ENCODE measurements around the gene MICALL2. TPM values are rescaled to one million over a fixed set of nuclear protein-coding genes. Genes with fewer than 3 reads are reported as not detected.
A peak's percentile ranks its signal among the peaks of the same experiment; 100 is the strongest.

MICALL2 gene
- total and polyA plus RNA-seq, 4 donors: 41.7 to 346 (median 64.0) TPM

- Histone ChIP-seq H3K36me3 (ENCODE audit: control insufficient read depth in 1 of 2, insufficient read depth in 2 of 2, low read length in 1 of 2) (peaks cover 0 to 8% of the 10 kb centered on the region in 2 donors), H3K9me3 (ENCODE audit: control insufficient read depth, low read length) (no peaks in the 10 kb centered on the region), H3K27me3 (ENCODE audit: control insufficient read depth in 1 of 2, insufficient read depth in 2 of 2, low read length in 1 of 2) (no peaks in the 10 kb centered on the region), H3K4me1 (ENCODE audit: control insufficient read depth in 1 of 2, insufficient read depth in 2 of 2, low read length in 2 of 2) (no peaks in the 10 kb centered on the region), H3K4me3 (ENCODE audit: low read length in 2 of 2) (no peak overlapping the region), H3K27ac (ENCODE audit: low read depth in 1 of 2, low read length in 2 of 2) (no peak overlapping the region)
- intact Hi-C loops (cut with DNase I): no loop called here
- 87 to 91% methylated on average over 13 to 15 of the region's 15 CpGs for WGBS, 2 donors
- DNase-seq (no peak), ATAC-seq (ENCODE audit: low FRiP score) (no peak)
Measured at GRCh38 chr7:1476859-1477258, 17.6 kb upstream of the MICALL2 start.

GRCh38 chr7:1475991-1476390, 16.7 kb upstream of the MICALL2 start:
- Histone ChIP-seq H3K27ac (ENCODE audit: low read depth in 1 of 2, low read length in 2 of 2) (no peak overlapping the region), H3K4me1 (ENCODE audit: control insufficient read depth in 1 of 2, insufficient read depth in 2 of 2, low read length in 2 of 2) (no peaks in the 10 kb centered on the region), H3K4me3 (ENCODE audit: low read length in 2 of 2) (no peak overlapping the region), H3K27me3 (ENCODE audit: control insufficient read depth in 1 of 2, insufficient read depth in 2 of 2, low read length in 1 of 2) (no peaks in the 10 kb centered on the region), H3K9me3 (ENCODE audit: control insufficient read depth, low read length) (no peaks in the 10 kb centered on the region), H3K36me3 (ENCODE audit: control insufficient read depth in 1 of 2, insufficient read depth in 2 of 2, low read length in 1 of 2) (peaks cover 0 to 8% of the 10 kb centered on the region in 2 donors)
- WGBS, 2 donors: 93 to 95% methylated on average over 22 of the region's 22 CpGs
- ATAC-seq (ENCODE audit: low FRiP score): no peak
- no peak for DNase-seq
- intact Hi-C loops (cut with DNase I): loop anchor here in 1 of 2 donors (2.0 kb wide), 1 partner anchor 43 kb away; no protein-coding TSS in a partner anchor

GRCh38 chr7:1475393-1475792, 16.1 kb upstream of the MICALL2 start:
- DNase-seq (no peak), ATAC-seq (ENCODE audit: low FRiP score) (no peak)
- no peak overlapping the region for H3K4me3 ChIP-seq (ENCODE audit: low read length in 2 of 2)
- no peaks in the 10 kb centered on the region for H3K9me3 ChIP-seq (ENCODE audit: control insufficient read depth, low read length)
- intact Hi-C loops (cut with DNase I): loop anchor here in 1 of 2 donors (2.0 kb wide), 1 partner anchor 43 kb away; no protein-coding TSS in a partner anchor
- H3K4me1 ChIP-seq (ENCODE audit: control insufficient read depth in 1 of 2, insufficient read depth in 2 of 2, low read length in 2 of 2): no peaks in the 10 kb centered on the region
- no peaks in the 10 kb centered on the region for H3K27me3 ChIP-seq (ENCODE audit: control insufficient read depth in 1 of 2, insufficient read depth in 2 of 2, low read length in 1 of 2)
- peaks cover 0 to 8% of the 10 kb centered on the region in 2 donors for H3K36me3 ChIP-seq (ENCODE audit: control insufficient read depth in 1 of 2, insufficient read depth in 2 of 2, low read length in 1 of 2)
- WGBS, 2 donors: 90 to 93% methylated on average over 17 of the region's 17 CpGs
- no peak overlapping the region for H3K27ac ChIP-seq (ENCODE audit: low read depth in 1 of 2, low read length in 2 of 2)

GRCh38 chr7:1474736-1475135, 15.5 kb upstream of the MICALL2 start:
- 86 to 87% methylated on average over 24 of the region's 24 CpGs for WGBS, 2 donors
- Histone ChIP-seq H3K4me3 (ENCODE audit: low read length in 2 of 2) (no peak overlapping the region), H3K4me1 (ENCODE audit: control insufficient read depth in 1 of 2, insufficient read depth in 2 of 2, low read length in 2 of 2) (no peaks in the 10 kb centered on the region), H3K36me3 (ENCODE audit: control insufficient read depth in 1 of 2, insufficient read depth in 2 of 2, low read length in 1 of 2) (peaks cover 0 to 5% of the 10 kb centered on the region in 2 donors), H3K27ac (ENCODE audit: low read depth in 1 of 2, low read length in 2 of 2) (no peak overlapping the region), H3K9me3 (ENCODE audit: control insufficient read depth, low read length) (no peaks in the 10 kb centered on the region), H3K27me3 (ENCODE audit: control insufficient read depth in 1 of 2, insufficient read depth in 2 of 2, low read length in 1 of 2) (no peaks in the 10 kb centered on the region)
- ATAC-seq (ENCODE audit: low FRiP score) (no peak), DNase-seq (no peak)
- intact Hi-C loops (cut with DNase I): loop anchor here (2.0 to 5.0 kb wide), 4 partner anchors 42 to 282 kb away; no protein-coding TSS in a partner anchor

- intact Hi-C loops (cut with DNase I): loop anchor here (2.0 to 5.0 kb wide), 4 partner anchors 41 to 282 kb away; no protein-coding TSS in a partner anchor
- no peaks in the 10 kb centered on the region for H3K4me1 ChIP-seq (ENCODE audit: control insufficient read depth in 1 of 2, insufficient read depth in 2 of 2, low read length in 2 of 2)
- no peak overlapping the region for H3K4me3 ChIP-seq (ENCODE audit: low read length in 2 of 2)
- WGBS, 2 donors: 33 to 38% methylated on average over 34 to 37 of the region's 37 CpGs
- H3K36me3 ChIP-seq (ENCODE audit: control insufficient read depth in 1 of 2, insufficient read depth in 2 of 2, low read length in 1 of 2): peaks cover 0 to 2% of the 10 kb centered on the region in 2 donors
- H3K9me3 ChIP-seq (ENCODE audit: control insufficient read depth, low read length): no peaks in the 10 kb centered on the region
- no peak overlapping the region for H3K27ac ChIP-seq (ENCODE audit: low read depth in 1 of 2, low read length in 2 of 2)
- DNase-seq (peak; percentile 92 to 97), ATAC-seq (ENCODE audit: low FRiP score) (peak; percentile 81)
- H3K27me3 ChIP-seq (ENCODE audit: control insufficient read depth in 1 of 2, insufficient read depth in 2 of 2, low read length in 1 of 2): no peaks in the 10 kb centered on the region
Measured at GRCh38 chr7:1473864-1474512, 14.7 kb upstream of the MICALL2 start.

- WGBS, 2 donors: 95% methylated on average over 21 of the region's 21 CpGs
- intact Hi-C loops (cut with DNase I): loop anchor here (5.0 kb wide), 3 partner anchors 39 to 279 kb away; no protein-coding TSS in a partner anchor
- peaks cover 0 to 2% of the 10 kb centered on the region in 2 donors for H3K36me3 ChIP-seq (ENCODE audit: control insufficient read depth in 1 of 2, insufficient read depth in 2 of 2, low read length in 1 of 2)
Measured at GRCh38 chr7:1470901-1471300, 11.6 kb upstream of the MICALL2 start.

GRCh38 chr7:1468643-1469298, 9.5 kb upstream of the MICALL2 start:
- no peak for DNase-seq
- H3K9me3 ChIP-seq (ENCODE audit: control insufficient read depth, low read length): no peaks in the 10 kb centered on the region
- intact Hi-C loops (cut with DNase I): no loop called here
- no peak overlapping the region for H3K27ac ChIP-seq (ENCODE audit: low read depth in 1 of 2, low read length in 2 of 2)
- H3K27me3 ChIP-seq (ENCODE audit: control insufficient read depth in 1 of 2, insufficient read depth in 2 of 2, low read length in 1 of 2): no peaks in the 10 kb centered on the region
- H3K4me3 ChIP-seq (ENCODE audit: low read length in 2 of 2): no peak overlapping the region
- 92% methylated on average over 24 of the region's 24 CpGs for WGBS, 2 donors
- no peak for ATAC-seq (ENCODE audit: low FRiP score)
- H3K36me3 ChIP-seq (ENCODE audit: control insufficient read depth in 1 of 2, insufficient read depth in 2 of 2, low read length in 1 of 2): peaks cover 0 to 2% of the 10 kb centered on the region in 2 donors
- no peaks in the 10 kb centered on the region for H3K4me1 ChIP-seq (ENCODE audit: control insufficient read depth in 1 of 2, insufficient read depth in 2 of 2, low read length in 2 of 2)

More at GRCh38 chr7:1470901-1471300, 11.6 kb upstream of the MICALL2 start:
- no peak for DNase-seq
- no peak overlapping the region for H3K4me3 ChIP-seq (ENCODE audit: low read length in 2 of 2)
- no peaks in the 10 kb centered on the region for H3K27me3 ChIP-seq (ENCODE audit: control insufficient read depth in 1 of 2, insufficient read depth in 2 of 2, low read length in 1 of 2)
- H3K27ac ChIP-seq (ENCODE audit: low read depth in 1 of 2, low read length in 2 of 2): no peak overlapping the region
- no peaks in the 10 kb centered on the region for H3K4me1 ChIP-seq (ENCODE audit: control insufficient read depth in 1 of 2, insufficient read depth in 2 of 2, low read length in 2 of 2)
- no peak for ATAC-seq (ENCODE audit: low FRiP score)
- no peaks in the 10 kb centered on the region for H3K9me3 ChIP-seq (ENCODE audit: control insufficient read depth, low read length)

- Histone ChIP-seq H3K27ac (ENCODE audit: low read depth in 1 of 2, low read length in 2 of 2) (no peak overlapping the region), H3K4me3 (ENCODE audit: low read length in 2 of 2) (no peak overlapping the region), H3K36me3 (ENCODE audit: control insufficient read depth in 1 of 2, insufficient read depth in 2 of 2, low read length in 1 of 2) (peaks cover 0 to 2% of the 10 kb centered on the region in 2 donors), H3K27me3 (ENCODE audit: control insufficient read depth in 1 of 2, insufficient read depth in 2 of 2, low read length in 1 of 2) (no peaks in the 10 kb centered on the region), H3K9me3 (ENCODE audit: control insufficient read depth, low read length) (no peaks in the 10 kb centered on the region), H3K4me1 (ENCODE audit: control insufficient read depth in 1 of 2, insufficient read depth in 2 of 2, low read length in 2 of 2) (no peaks in the 10 kb centered on the region)
- DNase-seq (no peak), ATAC-seq (ENCODE audit: low FRiP score) (no peak)
- intact Hi-C loops (cut with DNase I): no loop called here
- WGBS, 2 donors: 91 to 93% methylated on average over 12 to 13 of the region's 13 CpGs
Measured at GRCh38 chr7:1468203-1468602, 8.9 kb upstream of the MICALL2 start.
